Loucy (cell line): ENCODE measurements around the gene DLG2.

Source experiments
- H2AFZ ChIP-seq: fragments of 200-600 bp; sonication (generic); 2 replicates; pipeline ENCODE4 v1.6.0; 2016; ENCODE audit warnings: antibody characterized with exemption, mild to moderate bottlenecking, low read length, moderate library complexity
- H3F3A ChIP-seq: fragments of 200-600 bp; 2 replicates; pipeline ENCODE4 v1.6.0; 2016; ENCODE audit warnings: antibody characterized with exemption, low read depth, mild to moderate bottlenecking
- H3K27me3 ChIP-seq: fragments of 200-600 bp; sonication (generic); 2 replicates; pipeline ENCODE4 v1.6.1; 2014; ENCODE audit warnings: low read length, mild to moderate bottlenecking; ENCODE audit not compliant: insufficient read depth, poor library complexity, severe bottlenecking
- H3K36me3 ChIP-seq: fragments of 200-600 bp; sonication (generic); 2 replicates; pipeline ENCODE4 v1.6.1; 2016; ENCODE audit warnings: low read length; ENCODE audit not compliant: insufficient read depth
- H3K4me1 ChIP-seq: fragments of 200-600 bp; sonication (generic); 2 replicates; pipeline ENCODE4 v1.5.1; 2014; ENCODE audit warnings: low read length, mild to moderate bottlenecking; ENCODE audit not compliant: insufficient read depth, poor library complexity, severe bottlenecking
- H3K4me2 ChIP-seq: fragments of 200-600 bp; sonication (generic); 2 replicates; pipeline ENCODE4 v1.6.0; 2014; ENCODE audit warnings: antibody characterized with exemption, low read length, low read depth, mild to moderate bottlenecking; ENCODE audit not compliant: poor library complexity, severe bottlenecking
- H3K4me3 ChIP-seq: fragments of 200-600 bp; sonication (generic); 2 replicates; pipeline ENCODE4 v1.5.1; 2014; ENCODE audit warnings: low read length, mild to moderate bottlenecking, mixed read lengths; ENCODE audit not compliant: poor library complexity, severe bottlenecking
- H3K79me2 ChIP-seq: fragments of 200-600 bp; sonication (generic); 2 replicates; pipeline ENCODE4 v1.6.1; 2014; ENCODE audit warnings: low read length; ENCODE audit not compliant: insufficient read depth
- H3K9ac ChIP-seq: fragments of 200-600 bp; sonication (generic); 2 replicates; pipeline ENCODE4 v1.6.0; 2014; ENCODE audit warnings: mild to moderate bottlenecking, low read depth, low read length, moderate library complexity; ENCODE audit not compliant: poor library complexity, severe bottlenecking
- H3K9me2 ChIP-seq: fragments of 200-600 bp; sonication (generic); replicated peaks from 2 replicates; pipeline ENCODE4 v1.6.1; 2016; ENCODE audit warnings: low read depth, low read length, mixed read lengths
- H3K9me3 ChIP-seq: fragments of 200-600 bp; sonication (generic); 2 replicates; pipeline ENCODE4 v1.6.1; 2014; ENCODE audit warnings: mild to moderate bottlenecking, antibody characterized with exemption, low read length, low read depth; ENCODE audit not compliant: insufficient read depth
- H4K20me1 ChIP-seq: fragments of 200-600 bp; sonication (generic); 2 replicates; pipeline ENCODE4 v1.6.0; 2014; ENCODE audit warnings: antibody characterized with exemption, low read length, mild to moderate bottlenecking; ENCODE audit not compliant: insufficient read depth, poor library complexity, severe bottlenecking
- CTCF ChIP-seq: fragments of 200-600 bp; sonication (generic); conservative IDR thresholded peaks from 2 replicates; pipeline ENCODE4 v1.5.1; 2014; ENCODE audit warnings: mild to moderate bottlenecking, antibody characterized with exemption, low read length
- EZH2phosphoT487 ChIP-seq: fragments of 200-600 bp; IDR thresholded peaks from 2 replicates; pipeline ENCODE4 v1.6.1; 2018; ENCODE audit warnings: antibody characterized with exemption, mild to moderate bottlenecking, moderate library complexity, borderline replicate concordance

The DLG2 gene

GRCh38 chr11:83924795-83925542 lies 1702.2 kb downstream of the DLG2 start:
- H4K20me1 ChIP-seq = no peaks in the 10 kb centered on the region
- TF ChIP-seq CTCF (no peak), EZH2phosphoT487 (no peak)

GRCh38 chr11:83923961-83924360 lies 1703.2 kb downstream of the DLG2 start:
- Histone ChIP-seq H3K4me3 (no peak overlapping the region), H3K9me3 (no peaks in the 10 kb centered on the region), H3K36me3 (no peaks in the 10 kb centered on the region), H3F3A (no peaks in the 10 kb centered on the region), H3K9ac (no peak overlapping the region), H3K4me1 (no peaks in the 10 kb centered on the region), H2AFZ (no peak overlapping the region), H3K9me2 (no peaks in the 10 kb centered on the region), H4K20me1 (no peaks in the 10 kb centered on the region), H3K4me2 (no peak overlapping the region), H3K27me3 (no peaks in the 10 kb centered on the region), H3K79me2 (no peaks in the 10 kb centered on the region)
- TF ChIP-seq EZH2phosphoT487 = no peak
- no peak for TF ChIP-seq CTCF

More at GRCh38 chr11:83924795-83925542, 1702.2 kb downstream of the DLG2 start:
- Histone ChIP-seq H3K9me2 (no peaks in the 10 kb centered on the region; the same call in 1 of the 2 replicates), H3F3A (no peaks in the 10 kb centered on the region), H3K36me3 (no peaks in the 10 kb centered on the region), H3K9me3 (no peaks in the 10 kb centered on the region), H3K27me3 (no peaks in the 10 kb centered on the region), H3K4me3 (no peak overlapping the region), H3K9ac (no peak overlapping the region), H3K4me2 (no peak overlapping the region), H3K4me1 (no peaks in the 10 kb centered on the region), H3K79me2 (no peaks in the 10 kb centered on the region), H2AFZ (no peak overlapping the region)

GRCh38 chr11:83922953-83923352 lies 1704.2 kb downstream of the DLG2 start:
- Histone ChIP-seq H2AFZ (no peak overlapping the region), H3K9me2 (no peaks in the 10 kb centered on the region), H3K27me3 (no peaks in the 10 kb centered on the region), H4K20me1 (no peaks in the 10 kb centered on the region), H3K4me2 (no peak overlapping the region), H3K36me3 (no peaks in the 10 kb centered on the region), H3K4me3 (no peak overlapping the region), H3F3A (no peaks in the 10 kb centered on the region), H3K9me3 (no peaks in the 10 kb centered on the region), H3K9ac (no peak overlapping the region), H3K4me1 (no peaks in the 10 kb centered on the region), H3K79me2 (no peaks in the 10 kb centered on the region)
- no peak for TF ChIP-seq CTCF
- no peak for TF ChIP-seq EZH2phosphoT487
